Colonic mucosa (tissue), 4 donors: ENCODE data around the gene DNAJC8. TPM values are rescaled to one million over a fixed set of nuclear protein-coding genes. Genes with fewer than 3 reads are reported as not detected.
A peak's percentile ranks its signal among the peaks of the same experiment; 100 is the strongest.

Experiments used
- DNase-seq: peaks from one replicate; pipeline ENCODE4 v3.0.0-alpha.2; 2020
- H3K27ac ChIP-seq: fragments of 200-600 bp; one replicate; pipeline ENCODE4 v1.8.0; 2021
- H3K27me3 ChIP-seq: fragments of 200-600 bp; one replicate; pipeline ENCODE4 v1.8.0; 2021
- H3K36me3 ChIP-seq: fragments of 200-600 bp; one replicate; pipeline ENCODE4 v1.8.0; 2021
- H3K4me1 ChIP-seq: fragments of 200-600 bp; one replicate; pipeline ENCODE4 v1.8.0; 2021; ENCODE audit warnings: mild to moderate bottlenecking
- H3K4me3 ChIP-seq: fragments of 200-600 bp; one replicate; pipeline ENCODE4 v1.8.0; 2021
- H3K9ac ChIP-seq, 2 donors: one replicate each; pipeline ENCODE4 v1.7.0; 2013; ENCODE audit warnings: control low read depth in 2 of 2, low read depth in 2 of 2, low read length in 2 of 2
- H3K9me3 ChIP-seq: fragments of 200-600 bp; one replicate; pipeline ENCODE4 v1.8.0; 2021
- intact Hi-C: fragments of 100-400 bp; cut with DNase I; formaldehyde crosslinking; loops from one replicate; pipeline ENCODE4 v1.14.1; 2022
- total RNA-seq, 2 donors: library from RNA; stranded (reverse); fragmentation: NEBNext Ultra II Directional in 1 of 2; extraction: Animal tissue kit (Norgen Biotek cat#: 25700) in 1 of 2; gene quantifications; one replicate each; pipeline ENCODE4 v1.2.1, GENCODE V29; 2021
- TF ChIP-seq, protein P1 (sequence below): fragments of 200-600 bp; IDR thresholded peaks from one replicate; pipeline ENCODE4 v1.8.0; 2022; ENCODE audit warnings: antibody characterized with exemption, mild to moderate bottlenecking
- donor health status: healthy.
- donor health status: DM: no; HTN: no; CAD: no.
- donor health status: DM: no; HTN: no; CAD: no.

The DNAJC8 gene
- total RNA-seq, 2 donors from 2014 or later: 53.1 to 57.2 TPM

DNA sequence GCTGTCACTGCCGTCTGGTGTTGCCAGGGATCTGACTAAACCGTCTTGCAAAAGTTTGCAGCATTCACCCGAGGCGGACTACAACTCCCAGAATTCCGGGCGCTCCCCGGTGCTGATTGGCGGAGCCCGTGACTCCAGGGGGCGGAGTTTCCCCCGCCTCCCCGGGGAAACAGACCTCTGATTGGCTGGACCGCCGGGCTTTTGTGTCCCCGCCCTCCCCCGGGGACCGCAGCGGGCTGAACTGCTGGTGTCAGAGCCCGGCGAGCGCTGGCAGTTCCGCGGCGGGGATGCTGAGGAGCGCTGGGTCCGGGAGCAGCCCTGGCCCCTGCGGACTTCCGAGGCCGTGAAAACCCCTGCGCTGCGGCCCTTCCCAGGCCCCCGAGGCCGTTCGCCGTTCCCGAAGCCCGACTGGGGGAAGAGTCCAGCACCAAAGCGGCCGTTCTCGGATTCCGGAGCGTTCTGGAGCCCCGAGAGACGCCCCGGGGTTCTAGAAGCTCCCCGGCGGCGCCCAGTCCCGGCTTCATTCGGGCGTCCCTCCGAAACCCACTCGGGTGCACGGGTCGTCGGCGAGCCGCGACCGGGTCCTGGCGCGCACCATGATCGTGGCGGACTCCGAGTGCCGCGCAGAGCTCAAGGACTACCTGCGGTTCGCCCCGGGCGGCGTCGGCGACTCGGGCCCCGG, 26.6 kb upstream of the DNAJC8 start, which contains the start of gene SESN2:
Gene SESN2 (plus strand): TSS at position 267 of the 682 bp plus-strand sequence. CDS start 330 bp downstream, at position 597.
- Histone ChIP-seq H3K36me3 (no peaks in the 10 kb centered on the region), H3K4me3 (peak within 1 kb of the TSS; percentile 84), H3K27me3 (no peaks in the 10 kb centered on the region), H3K27ac (peak within 1 kb of the TSS; percentile 77), H3K9ac (peak within 1 kb of the TSS; percentile 84 to 90), H3K4me1 (peaks cover 20% of the 10 kb centered on the region), H3K9me3 (no peaks in the 10 kb centered on the region)
- TF ChIP-seq, protein P1, sequence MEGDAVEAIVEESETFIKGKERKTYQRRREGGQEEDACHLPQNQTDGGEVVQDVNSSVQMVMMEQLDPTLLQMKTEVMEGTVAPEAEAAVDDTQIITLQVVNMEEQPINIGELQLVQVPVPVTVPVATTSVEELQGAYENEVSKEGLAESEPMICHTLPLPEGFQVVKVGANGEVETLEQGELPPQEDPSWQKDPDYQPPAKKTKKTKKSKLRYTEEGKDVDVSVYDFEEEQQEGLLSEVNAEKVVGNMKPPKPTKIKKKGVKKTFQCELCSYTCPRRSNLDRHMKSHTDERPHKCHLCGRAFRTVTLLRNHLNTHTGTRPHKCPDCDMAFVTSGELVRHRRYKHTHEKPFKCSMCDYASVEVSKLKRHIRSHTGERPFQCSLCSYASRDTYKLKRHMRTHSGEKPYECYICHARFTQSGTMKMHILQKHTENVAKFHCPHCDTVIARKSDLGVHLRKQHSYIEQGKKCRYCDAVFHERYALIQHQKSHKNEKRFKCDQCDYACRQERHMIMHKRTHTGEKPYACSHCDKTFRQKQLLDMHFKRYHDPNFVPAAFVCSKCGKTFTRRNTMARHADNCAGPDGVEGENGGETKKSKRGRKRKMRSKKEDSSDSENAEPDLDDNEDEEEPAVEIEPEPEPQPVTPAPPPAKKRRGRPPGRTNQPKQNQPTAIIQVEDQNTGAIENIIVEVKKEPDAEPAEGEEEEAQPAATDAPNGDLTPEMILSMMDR: no peak
- intact Hi-C loops: no loop called here
- peak; percentile 100 for DNase-seq

DNA sequence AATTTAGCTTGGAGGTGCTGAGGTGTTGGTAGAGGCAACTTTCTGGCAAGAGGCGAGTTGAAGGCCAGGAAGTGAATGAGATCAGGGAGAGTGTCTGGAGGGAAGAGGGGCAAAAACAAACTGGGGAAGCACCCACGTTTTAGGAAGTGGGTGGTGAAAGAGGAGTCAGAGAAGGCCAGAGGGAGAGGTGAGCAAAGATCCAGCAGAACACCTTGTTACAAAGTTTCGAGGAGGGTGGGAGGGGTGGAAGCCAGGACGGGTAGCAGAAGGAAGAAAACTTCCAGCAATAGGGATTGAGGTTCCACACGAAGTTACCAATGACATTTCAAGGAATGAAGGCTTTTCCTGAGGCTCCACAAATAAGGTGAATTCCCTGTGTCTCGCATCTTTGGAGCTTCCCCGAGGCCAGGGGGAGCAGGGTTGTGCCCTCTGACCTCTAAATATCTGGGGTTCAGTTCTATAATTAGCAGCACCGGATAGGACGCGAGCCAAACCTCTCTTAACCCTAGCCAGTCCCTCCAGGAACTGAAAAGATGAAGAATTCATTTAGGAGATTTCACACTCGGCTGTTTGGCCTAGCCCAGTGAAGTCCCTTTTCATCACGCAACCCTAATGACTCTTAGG, 25.9 kb upstream of the DNAJC8 start:
- Histone ChIP-seq H3K4me3 (peak overlapping the region; percentile 84), H3K4me1 (peaks cover 20% of the 10 kb centered on the region), H3K36me3 (no peaks in the 10 kb centered on the region), H3K27me3 (no peaks in the 10 kb centered on the region), H3K9ac (peak overlapping the region in 1 of 2 donors; percentile 54), H3K27ac (no peak overlapping the region), H3K9me3 (no peaks in the 10 kb centered on the region)
- TF ChIP-seq, protein P1: no peak
- DNase-seq: no peak
- intact Hi-C loops: no loop called here

DNA sequence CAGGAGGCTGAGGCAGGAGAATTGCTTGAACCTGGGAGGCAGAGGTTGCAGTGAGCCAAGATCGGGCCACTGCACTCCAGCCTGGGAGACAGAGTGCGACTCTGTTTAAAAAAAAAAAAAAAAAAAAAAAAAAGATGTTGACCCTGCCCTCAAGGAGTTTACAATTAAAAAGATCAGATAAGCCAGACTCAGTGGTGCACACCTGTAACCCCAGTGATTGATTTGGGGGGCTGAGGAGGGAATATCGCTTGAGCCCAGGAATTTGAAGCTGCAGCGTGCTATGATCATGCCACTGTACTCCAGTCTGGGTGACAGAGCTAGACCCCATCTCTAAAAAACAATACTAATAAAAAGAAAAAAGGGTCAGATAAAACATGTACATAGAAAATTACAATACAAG, 24.9 kb upstream of the DNAJC8 start:
- no peaks in the 10 kb centered on the region for H3K36me3 ChIP-seq
- no peak for DNase-seq
- TF ChIP-seq, protein P1: no peak
- no peaks in the 10 kb centered on the region for H3K27me3 ChIP-seq
- no peaks in the 10 kb centered on the region for H3K9me3 ChIP-seq
- intact Hi-C loops: no loop called here
- peaks cover 10% of the 10 kb centered on the region for H3K4me1 ChIP-seq
- H3K27ac ChIP-seq: no peak overlapping the region
- H3K9ac ChIP-seq: no peak overlapping the region
- H3K4me3 ChIP-seq: no peak overlapping the region

DNA sequence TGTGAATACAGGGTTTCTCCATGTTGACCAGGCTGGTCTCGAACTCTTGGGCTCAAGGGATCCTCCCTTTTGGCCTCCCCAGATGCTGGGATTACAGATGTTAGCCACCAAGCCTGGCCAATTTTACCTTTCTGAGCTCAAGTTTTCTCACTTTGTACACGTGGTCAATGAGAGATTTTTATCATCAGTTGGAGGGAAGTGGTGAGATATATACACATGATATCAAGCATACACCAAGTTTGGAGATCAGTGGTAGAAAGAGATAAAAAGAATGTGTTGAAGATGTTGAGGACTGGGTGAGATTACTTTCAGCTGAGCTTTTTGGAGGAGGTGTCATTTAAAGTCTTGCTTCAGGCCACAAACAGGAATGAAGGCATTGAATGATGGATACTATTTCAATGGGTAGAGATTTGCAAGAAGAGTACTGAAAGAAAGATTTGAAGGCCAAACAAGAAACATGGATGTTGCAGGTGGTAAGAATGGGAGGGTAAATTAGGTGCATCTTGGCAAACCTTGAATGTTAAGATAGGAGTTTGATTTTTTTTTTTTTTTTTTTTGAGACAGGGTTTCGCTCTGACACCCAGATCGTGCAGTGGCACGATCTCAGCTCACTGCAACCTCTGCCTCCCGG, 23.5 kb upstream of the DNAJC8 start:
- no peaks in the 10 kb centered on the region for H3K27me3 ChIP-seq
- TF ChIP-seq, protein P1: no peak
- H3K9me3 ChIP-seq: no peaks in the 10 kb centered on the region
- H3K36me3 ChIP-seq: no peaks in the 10 kb centered on the region
- H3K4me3 ChIP-seq: no peak overlapping the region
- no peak for DNase-seq
- H3K9ac ChIP-seq: no peak overlapping the region
- intact Hi-C loops: no loop called here
- H3K27ac ChIP-seq: no peak overlapping the region
- H3K4me1 ChIP-seq: peaks cover 4% of the 10 kb centered on the region

DNA sequence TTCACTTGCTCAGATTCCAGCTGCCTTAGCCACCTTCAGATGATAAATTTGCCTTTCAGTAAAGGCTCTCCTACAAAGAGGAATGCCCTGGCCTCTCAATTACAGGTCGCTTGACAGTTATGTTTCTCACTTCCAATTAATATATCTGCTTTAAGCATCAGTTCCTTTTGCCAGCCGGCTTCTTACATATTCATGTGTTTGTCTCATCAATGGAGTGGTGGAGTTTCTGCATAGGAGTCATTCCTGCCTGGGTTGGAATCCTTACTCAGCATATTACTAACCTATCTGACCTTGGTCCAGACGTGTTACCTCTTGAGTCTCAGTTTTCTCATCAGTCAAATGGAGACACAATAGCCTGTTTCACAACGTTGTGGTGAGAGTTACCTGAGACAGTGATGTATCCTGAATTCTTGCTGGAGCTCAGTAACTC, 17.1 kb upstream of the DNAJC8 start:
- no peaks in the 10 kb centered on the region for H3K27me3 ChIP-seq
- H3K4me3 ChIP-seq: no peak overlapping the region
- peak overlapping the region in 1 of 2 donors; percentile 34 for H3K9ac ChIP-seq
- no peaks in the 10 kb centered on the region for H3K36me3 ChIP-seq
- H3K9me3 ChIP-seq: no peaks in the 10 kb centered on the region
- H3K27ac ChIP-seq: peak overlapping the region; percentile 85
- TF ChIP-seq, protein P1: no peak
- H3K4me1 ChIP-seq: peaks cover 21% of the 10 kb centered on the region
- DNase-seq: no peak
- intact Hi-C loops: loop anchor here (5.0 kb wide), 1 partner anchor 112 kb away; no protein-coding TSS in a partner anchor
